Stimulated activated CD4-positive, alpha-beta T cell treated with anti-CD3 and anti-CD28 coated beads, Interleukin-1b, Interleukin-23, amount 100 ng/mL, for 1 hour (primary cell): ENCODE measurements around the gene ESR2.
"Not testable (repeated sequence)": the region's sequence is repeated elsewhere in the genome, so short reads cannot be mapped to it uniquely, and the experiment has no call there.

Experiments
- DNase-seq, 2 donors: peaks; one replicate each; pipeline ENCODE4 v3.0.0-alpha.2; 2020; ENCODE audit warnings: low read depth in 2 of 2

ESR2 gene

DNA sequence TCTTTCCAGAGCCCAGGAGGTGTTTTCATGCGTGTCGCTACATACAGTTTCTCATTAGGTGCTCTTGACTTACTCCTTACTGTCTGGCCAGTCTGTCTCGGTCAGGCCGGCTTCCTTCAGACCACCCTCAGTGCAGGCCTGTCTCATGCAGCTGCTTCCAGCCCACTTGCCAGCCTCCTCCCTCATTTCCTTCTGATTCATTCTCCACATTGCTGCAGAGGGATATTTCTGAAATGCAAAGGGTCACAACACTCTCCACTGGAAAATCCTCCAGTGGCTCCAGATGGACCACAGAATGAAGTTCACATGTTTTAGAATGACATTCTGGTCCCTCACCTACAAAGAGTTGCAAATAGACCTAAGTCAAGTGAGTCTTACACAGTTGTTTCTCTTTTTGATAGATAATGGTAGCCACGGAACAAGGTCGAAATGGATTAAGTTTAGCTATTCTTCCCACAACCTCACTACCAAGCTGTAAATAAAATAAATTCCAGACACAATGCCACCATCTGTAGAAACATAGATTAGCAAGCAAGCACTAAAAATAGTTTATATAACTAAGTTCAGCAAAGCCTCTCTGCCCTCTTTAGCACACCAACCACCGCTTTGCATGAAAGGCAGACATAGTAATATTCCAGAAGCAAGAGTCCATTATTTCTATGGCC lies 146.9 kb downstream of the ESR2 start:
- no peak for DNase-seq

DNA sequence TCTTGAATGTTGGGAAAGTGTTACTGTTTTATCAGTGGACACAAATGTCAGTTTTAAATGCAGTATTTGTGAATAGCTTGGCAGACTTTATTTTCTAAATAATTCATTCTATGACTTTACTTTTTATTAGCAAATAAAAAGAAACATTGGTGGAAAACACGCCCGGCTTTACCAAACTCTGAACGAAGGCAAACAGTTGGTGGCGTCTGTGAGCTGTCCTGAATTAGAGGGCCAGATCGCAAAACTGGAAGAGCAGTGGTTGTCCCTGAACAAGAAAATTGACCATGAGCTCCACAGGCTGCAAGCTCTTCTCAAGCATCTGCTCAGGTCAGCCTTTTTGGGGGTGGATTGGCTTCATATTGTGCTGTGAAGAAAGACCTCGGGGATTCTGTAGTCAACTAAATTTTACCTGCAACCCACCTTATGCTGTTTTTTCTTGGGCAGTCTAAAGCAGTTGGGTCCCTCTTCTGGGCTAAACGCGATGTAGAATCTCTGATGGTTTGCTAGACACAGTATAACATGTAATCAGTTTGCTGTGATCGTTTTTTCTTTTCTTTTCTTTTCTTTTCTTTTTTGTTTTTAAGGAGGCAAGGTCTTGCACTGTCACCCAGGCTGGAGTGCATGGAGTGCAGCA lies 156.4 kb downstream of the ESR2 start:
- DNase-seq, result no peak

DNA sequence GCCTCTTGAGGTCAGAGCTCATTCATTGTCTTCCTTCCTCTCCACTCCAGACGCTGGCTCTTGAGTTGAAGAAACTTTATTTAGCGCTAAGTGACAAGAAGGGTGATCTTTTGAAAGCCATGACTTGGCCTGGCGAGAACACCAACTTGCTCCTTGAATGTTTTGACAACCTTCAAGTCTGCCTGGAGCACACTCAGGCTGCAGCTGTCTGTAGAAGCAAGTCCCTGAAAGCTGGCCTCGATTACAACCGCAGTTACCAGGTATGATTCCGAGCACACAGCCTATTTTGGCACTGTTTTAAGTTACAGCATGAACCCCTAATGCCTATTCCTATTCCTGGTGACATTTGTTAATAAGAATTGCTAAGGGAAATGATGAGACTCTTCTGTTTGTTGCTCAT lies 167.6 kb downstream of the ESR2 start:
- no peak for DNase-seq

DNA sequence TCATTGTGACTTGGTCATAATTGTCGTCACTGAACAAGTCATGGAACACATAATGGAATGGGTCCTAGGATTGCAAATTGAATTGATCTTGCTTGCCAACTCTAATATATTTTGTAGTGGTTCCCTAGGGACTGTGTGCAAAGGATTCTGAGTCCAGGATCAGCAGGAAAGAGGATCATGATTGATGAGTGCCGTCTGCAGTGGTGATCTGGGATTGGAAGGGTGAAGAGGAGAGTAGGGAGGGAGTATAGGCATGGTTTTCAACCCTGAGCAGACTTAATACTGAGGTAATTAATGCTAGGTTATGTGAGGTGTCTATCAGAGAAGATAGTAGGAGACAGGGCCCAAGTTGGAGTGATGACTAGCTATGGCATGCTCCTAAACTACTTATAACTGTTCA lies 168.9 kb downstream of the ESR2 start:
- no peak for DNase-seq

DNA sequence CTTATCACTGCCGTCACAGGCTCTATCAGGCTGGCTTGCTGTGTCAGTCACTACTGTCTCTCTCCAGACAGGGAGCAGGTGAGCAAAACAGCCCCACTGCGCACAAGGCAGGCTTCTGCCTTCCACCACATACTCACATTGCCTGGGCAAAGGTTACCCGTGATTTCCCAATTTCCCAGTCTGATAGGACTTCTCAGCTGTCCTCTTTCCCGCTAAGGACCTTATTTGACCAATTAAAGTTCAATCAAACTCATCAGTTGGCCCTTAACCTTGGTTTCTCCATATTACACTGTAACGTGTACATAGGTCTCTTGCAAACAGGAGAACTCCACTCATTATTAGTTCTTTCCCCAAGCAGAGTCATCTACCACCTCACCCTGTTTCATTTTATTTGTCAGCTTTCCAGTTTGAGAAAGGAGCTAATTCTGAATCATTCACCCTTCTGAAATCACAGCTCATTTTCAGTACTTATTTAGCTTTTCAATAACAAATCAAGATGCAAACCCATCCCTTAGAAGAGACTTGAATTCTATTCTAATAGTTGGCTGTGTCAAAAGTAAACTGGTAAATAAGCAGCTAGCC lies 170.8 kb downstream of the ESR2 start:
- DNase-seq, result no peak

DNA sequence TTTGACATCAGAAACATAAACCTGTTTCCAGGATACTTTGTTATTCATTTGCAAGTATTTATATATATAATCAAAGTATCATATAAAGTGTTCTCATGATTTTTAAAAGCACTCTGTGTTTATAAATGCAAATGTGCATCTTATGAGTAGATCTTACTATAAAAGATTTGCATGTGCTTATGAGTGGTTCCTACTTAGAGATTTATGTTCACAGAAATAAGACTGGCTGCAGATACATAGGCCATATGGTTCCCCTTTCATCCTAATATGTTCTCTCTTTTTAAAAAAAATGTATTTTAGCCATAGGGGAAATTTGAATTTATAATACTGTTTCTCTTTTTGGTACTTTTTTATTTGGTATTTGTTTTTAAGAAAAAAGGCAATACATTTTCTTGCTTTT lies 174.2 kb downstream of the ESR2 start:
- DNase-seq, result no peak

DNA sequence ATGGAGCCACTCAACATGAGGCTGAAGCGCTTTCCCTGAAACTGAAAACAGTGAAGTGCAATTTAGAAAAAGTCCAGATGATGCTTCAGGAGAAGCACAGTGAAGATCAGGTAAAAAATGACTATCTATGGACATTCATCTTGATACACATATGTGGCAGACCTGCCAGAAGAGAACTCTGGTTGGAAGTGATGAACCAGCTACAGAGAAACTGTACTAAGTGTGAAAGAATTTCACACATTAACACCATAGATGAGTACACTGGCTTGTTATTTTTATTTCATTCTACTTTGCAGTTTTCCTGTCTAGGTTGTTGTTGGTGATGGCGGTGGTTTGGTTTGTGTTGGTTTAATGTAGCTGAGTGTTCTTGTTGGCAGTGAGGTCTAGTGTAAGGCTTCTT lies 174.7 kb downstream of the ESR2 start:
- no peak for DNase-seq

DNA sequence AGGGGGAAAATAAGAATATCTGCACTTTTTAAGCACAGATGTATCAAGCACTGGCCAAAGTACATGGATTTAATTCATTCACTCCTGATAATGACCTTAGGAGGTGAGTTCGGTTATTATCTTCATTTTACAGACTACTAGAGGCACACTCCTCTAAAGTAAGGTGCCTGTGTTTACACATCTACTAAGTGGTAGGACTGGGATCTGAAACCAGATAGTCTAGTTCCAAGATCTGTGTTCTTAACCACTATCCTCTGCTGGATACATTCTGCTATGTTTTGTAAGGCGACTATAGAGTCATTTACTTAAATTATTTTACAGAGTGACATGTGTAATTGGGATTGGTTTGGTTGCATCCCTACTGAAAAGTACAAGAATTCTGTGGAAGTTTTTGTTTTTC lies 175.3 kb downstream of the ESR2 start:
- no peak for DNase-seq

DNA sequence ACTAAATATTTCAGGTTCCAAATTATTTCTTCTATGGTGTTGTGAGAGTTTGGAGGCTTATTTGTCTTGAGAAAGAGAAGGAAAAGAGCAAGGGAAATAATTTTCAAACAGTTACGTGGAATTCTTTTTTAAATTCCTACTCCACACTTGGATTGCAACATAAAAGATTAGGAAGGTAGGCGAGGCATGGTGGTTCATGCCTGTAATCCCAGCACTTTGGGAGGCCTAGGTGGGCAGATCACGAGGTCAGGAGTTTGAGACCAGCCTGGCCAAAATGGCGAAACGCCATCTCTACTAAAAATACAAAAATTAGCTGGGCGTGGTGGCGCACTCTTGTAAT lies 175.8 kb downstream of the ESR2 start:
- not testable (repeated sequence) for DNase-seq

DNA sequence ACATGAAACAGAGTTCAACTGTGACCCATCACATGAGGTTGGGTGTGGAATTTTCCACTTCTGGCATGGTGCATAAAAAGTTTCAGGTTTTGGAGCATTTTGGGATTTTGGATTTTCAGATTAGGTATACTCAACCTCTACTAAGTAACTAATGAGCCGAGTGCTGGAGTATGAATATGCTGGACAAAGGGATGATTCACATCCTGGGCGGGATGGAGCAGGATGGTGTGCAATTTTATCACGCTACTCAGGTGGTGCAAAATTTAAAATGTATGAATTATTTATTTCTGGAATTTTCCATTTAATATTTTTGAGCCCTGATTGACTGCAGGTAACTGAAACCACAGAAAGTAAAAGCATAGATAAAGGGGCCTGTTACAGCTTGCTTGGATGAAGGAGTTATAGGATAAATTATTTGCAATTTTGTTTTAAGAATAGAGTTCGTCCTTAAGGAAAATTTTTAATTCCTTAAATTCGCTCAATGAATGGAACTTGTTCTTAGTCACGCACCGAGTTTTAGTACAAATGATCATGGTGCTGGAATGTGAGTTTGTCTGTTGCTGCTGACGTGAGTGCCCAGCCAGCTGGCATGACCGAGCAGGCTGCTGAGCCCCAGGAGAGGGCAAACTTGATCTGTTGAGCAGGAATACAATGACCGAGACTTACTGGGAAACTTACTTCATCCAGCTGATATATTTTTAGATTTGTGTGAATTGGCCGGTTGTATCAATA lies 176.3 kb downstream of the ESR2 start:
- no peak for DNase-seq

DNA sequence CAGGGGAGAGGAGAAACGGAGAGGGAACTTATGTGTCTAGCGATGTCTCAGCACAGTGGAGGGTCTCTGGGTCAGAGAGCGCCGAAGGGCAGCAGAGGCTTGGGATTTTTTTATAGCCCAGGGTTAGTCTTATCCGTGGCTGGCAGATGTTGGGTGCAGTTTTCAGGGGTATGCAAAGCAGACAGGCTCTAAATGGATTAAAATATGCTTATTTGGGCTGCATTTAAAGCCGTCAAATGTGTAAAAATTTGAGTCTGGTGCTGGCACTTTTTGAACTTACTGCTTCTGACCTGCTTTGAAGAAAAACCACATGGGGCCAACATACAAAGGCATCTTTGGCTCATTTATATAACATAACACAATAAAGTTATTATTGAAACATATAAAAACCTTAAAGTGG lies 178.8 kb downstream of the ESR2 start:
- DNase-seq, result no peak

DNA sequence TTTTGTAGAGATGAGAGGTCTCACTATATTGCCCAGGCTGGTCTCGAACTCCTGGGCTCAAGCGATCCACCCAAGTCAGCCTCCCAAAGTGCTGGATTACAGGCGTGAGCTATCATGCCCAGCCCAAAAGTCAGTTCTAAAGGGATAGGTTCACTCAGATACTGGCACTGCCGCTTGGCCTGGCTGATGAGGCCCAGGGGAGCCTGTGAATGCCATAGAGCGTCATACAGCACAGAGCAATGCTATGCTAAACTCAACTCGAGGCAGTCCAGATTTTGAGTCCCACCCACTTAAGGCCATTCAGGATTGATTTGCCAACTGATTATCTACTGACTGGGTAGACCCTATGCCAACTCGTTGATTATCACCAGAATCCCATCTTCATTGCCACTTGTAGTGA lies 179.4 kb downstream of the ESR2 start:
- DNase-seq, result no peak

DNA sequence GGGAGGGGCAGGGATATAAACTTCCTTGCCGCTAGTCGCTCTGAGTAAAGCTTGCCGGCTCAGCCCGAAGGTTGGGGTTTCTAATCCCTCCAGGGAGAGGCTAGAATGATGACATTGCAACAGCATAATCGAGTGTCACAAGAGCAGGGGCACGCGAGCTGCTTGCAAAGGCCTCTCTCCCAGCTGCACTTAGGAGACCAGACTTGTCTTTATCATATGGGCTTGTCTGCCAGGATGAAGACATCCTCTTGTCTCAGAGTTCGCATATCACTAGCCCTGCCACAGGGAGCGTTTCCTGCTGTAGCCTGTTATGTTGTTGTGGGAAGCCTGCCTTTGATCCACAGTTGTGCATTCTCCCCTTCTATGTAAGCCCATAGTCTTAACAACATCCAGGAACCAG lies 180.0 kb downstream of the ESR2 start:
- no peak for DNase-seq

DNA sequence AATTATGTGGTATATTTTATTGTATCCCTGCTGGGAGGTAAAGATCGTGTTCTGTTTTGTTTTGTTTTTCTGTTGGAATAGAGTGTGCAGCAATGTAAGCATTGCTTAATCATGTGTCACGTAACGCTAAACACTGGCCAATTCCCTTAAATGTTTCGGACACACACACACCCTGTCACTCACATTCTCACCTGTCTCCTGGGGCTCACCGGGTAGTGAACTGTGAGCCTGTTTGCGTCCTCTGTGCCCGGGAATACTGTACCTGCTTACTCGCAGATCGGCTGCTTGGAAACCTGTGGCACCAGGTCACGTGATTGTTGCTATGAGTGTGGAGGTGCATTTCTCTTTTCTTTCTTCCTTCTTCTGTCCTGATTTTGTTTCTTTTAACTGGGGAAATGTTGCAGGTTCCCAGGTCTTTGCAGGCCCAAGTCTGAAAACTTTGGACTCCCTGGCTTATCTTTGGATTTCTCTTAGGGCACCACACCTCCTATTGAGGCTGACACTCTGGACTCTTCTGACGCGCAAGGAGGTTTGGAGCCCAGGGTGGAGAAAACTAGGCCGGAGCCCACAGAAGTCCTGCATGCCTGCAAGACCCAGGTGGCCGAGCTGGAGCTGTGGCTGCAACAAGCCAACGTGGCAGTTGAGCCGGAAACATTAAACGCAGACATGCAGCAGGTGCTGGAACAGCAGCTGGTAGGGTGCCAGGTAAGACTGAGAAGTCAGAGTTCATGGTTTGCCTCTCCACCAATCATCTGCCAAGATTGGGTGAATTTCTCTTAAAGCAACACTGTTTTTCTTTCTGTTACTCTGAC lies 181.1 kb downstream of the ESR2 start:
- no peak for DNase-seq

DNA sequence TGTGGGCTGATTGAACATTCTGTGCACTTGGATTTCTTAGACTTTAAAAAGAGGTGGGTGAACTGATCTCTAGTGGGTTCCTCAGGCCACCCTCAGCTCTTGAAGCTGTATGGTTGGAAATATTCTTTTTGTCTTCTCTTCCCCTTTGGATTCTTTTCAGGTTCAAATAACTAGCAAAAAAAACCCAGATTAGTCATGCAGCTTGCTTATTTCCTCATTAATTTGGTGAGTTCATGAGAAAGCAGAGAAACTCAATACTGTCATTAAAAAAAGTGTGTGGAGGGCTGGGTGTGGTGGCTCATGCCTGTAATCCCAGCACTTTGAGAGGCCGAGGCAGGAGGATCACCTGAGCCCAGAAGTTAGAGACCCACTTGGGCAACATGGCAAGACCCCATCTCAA lies 183.4 kb downstream of the ESR2 start:
- DNase-seq, result no peak

DNA sequence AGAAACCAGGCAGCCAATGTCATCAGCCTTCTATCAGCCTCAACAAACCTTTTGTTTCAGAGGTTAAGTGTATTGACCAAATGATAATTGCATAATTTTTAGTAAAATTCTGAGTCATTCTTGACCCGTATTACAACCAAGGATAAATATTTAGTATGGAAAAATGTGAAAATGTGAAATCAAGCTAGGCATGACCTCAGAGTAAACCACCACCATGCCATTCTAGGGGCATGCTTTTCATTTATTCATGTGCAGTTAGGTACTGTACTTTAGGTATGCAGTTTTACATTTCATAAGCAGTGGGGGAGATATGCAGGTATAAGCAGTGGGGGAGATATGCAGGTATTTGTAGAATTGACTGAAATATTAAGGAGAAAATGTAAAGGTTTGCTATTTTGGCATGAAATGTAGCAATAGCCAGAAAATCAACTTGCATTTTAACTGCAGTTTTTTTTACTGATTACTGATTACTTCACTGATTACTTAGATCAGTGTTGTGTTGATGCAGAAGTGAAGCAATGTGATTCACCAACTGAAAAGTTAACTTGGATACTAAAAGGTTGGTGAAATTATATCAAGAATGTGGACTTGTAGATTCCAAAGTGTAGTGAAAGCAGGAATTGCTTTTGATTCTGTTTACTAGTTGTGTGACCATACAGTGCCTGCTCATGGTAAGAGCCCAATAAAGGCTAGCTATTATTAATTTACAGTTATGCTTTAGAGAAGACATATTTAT lies 184.2 kb downstream of the ESR2 start:
- DNase-seq, result no peak

DNA sequence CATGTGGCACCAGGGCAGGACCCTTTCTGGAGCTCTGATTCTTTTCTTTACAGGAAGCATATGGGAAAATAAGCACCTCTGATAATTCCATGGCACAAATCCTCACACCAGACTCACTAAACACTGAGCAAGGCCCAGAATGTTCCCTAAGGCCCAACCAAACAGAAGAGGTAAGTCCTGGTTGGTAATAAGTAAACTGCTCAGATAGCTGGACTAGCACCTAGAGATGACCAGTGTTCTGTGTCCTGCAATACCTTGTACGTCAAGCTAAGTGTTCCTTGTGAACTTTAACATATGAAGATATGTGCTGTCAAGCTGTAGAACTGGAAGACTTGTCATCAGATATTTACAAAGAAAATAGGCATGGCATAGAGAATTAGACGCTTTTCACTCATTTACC lies 186.7 kb downstream of the ESR2 start:
- DNase-seq, result no peak

DNA sequence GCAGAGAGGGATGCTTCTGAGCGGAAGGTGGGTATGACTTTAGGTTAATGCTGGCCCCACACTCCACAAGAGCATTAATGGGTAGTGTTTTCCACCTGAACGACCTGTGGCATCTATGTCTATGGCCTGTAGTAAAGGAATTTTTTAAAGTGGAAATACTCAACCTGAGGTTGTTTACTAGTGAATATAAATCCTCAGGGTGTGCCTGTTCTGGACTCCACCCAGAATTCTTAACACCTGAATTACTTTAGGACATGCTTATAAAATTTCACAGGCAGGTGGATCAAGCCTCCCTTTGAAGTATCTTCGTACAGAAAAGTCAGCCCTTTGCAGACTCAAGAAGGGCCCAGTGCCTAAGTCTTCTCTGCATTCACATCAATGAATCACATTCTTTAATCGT lies 196.1 kb downstream of the ESR2 start:
- DNase-seq, result no peak

DNA sequence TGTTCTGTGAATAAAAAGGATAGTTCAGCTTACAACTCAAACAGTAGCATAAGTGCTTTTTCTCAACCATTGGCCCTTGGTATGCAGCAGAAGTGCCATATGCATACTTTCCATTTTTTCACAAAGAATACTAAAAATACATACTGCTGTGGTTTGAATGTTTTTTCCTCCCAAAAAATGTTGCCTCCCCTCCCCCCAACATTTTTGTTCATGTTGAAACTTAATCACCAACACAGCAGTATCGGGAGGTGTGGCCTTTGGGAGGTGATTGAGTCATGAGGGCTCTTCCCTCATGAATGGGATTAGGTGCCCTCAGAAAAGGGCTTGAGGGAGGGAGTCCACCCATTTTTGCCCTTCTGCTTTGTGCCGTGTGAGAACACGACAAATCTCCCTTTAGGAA lies 198.6 kb downstream of the ESR2 start:
- no peak for DNase-seq

DNA sequence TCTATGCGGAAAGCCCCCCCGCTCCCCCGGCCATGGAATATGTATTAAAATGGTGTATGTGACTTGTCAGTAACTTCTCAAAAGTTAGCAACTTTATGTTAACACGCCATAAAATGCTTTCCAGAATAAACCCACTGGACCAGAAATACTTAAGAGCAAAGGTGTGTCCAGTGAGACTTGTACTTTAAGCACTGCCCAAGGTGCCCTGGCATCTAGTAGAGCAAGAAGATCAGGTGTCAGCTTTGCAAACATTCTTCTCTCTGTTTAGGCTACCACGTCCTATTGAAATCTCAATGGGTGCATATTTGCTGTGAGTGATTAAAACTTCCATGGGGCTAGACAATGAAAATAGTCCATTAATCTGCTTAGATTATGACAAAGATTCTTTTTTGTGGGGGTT lies 201.2 kb downstream of the ESR2 start:
- DNase-seq, result no peak

DNA sequence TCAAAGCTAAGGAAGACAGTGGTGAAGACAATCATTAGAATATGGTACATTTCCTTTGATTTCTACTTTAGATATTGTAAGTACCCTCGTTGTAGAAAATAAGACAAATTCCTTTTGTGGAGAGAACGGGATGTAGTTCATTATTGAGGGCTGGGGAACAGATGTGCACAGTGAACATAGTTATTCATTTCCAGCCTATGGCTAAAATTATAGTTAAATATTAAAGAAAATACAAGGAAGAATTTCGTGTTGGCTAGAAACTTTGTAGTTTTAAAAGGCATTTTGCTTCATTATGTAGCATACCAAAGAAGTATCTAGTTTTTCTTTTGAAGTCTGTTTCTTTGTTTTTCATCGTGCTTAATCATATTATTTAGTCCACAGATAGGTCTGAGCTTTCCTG lies 201.8 kb downstream of the ESR2 start:
- no peak for DNase-seq

DNA sequence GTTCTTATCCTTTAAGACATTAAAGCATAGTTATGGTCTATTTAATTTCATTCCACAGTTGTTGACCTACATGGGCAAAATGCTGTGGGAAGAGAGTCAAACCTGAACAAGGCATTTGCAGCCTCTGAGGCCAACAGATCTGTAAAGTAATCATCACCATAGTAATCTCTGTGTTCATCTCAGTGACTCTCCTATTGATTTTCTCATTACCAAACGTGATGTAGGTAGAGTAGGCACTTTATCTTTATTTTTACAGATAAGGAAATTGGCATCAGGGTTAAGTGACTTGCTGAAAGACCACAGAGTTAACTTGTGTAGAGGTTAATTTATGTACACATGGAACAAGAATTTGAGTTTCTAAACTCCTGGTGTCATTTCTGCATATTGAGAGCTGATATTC lies 203.0 kb downstream of the ESR2 start:
- no peak for DNase-seq
